Lung microvascular endothelial cell (primary cell): ENCODE results near the gene VRK1. TPM values are rescaled to one million over a fixed set of nuclear protein-coding genes. Genes with fewer than 3 reads are reported as not detected.

Experiments
- DNase-seq, 2 donors: peaks; one replicate each; pipeline versions ENCODE4 v3.0.0 to v3.0.0-alpha.2; 2010; ENCODE audit warnings: low read depth in 2 of 2
- total RNA-seq: library from RNA; depleted of rRNA; stranded (reverse); fragments of >200 nt; gene quantifications from 2 replicates; pipeline ENCODE4 v1.2.1, GENCODE V29; 2014

VRK1 gene
- total RNA-seq, 1 donor from 2014 or later, result 38.1 TPM

GRCh38 chr14:96920023-96920422 is 122.8 kb downstream of the VRK1 start:
- DNase-seq, result no peak

- DNase-seq, result no peak
Measured at GRCh38 chr14:96920820-96921219, 123.6 kb downstream of the VRK1 start.

GRCh38 chr14:96922986-96923385 is 125.8 kb downstream of the VRK1 start:
- no peak for DNase-seq

GRCh38 chr14:96925422-96925821 is 128.2 kb downstream of the VRK1 start:
- no peak for DNase-seq

- no peak for DNase-seq
Measured at GRCh38 chr14:96926001-96926400, 128.8 kb downstream of the VRK1 start.

- no peak for DNase-seq
Measured at GRCh38 chr14:96928779-96929380, 131.7 kb downstream of the VRK1 start.

GRCh38 chr14:96929950-96930349 is 132.8 kb downstream of the VRK1 start:
- DNase-seq, result no peak

- DNase-seq, result no peak
Measured at GRCh38 chr14:96930526-96930925, 133.3 kb downstream of the VRK1 start.
